Stimulated activated CD4-positive, alpha-beta T cell treated with anti-CD3 and anti-CD28 coated beads, Interleukin-4, amount 100 ng/mL, for 1 hour (primary cell): ENCODE results near the gene UBE2J2.

Source experiments
- DNase-seq: peaks from one replicate; pipeline ENCODE4 v3.0.0-alpha.2; 2020

UBE2J2 gene

DNA sequence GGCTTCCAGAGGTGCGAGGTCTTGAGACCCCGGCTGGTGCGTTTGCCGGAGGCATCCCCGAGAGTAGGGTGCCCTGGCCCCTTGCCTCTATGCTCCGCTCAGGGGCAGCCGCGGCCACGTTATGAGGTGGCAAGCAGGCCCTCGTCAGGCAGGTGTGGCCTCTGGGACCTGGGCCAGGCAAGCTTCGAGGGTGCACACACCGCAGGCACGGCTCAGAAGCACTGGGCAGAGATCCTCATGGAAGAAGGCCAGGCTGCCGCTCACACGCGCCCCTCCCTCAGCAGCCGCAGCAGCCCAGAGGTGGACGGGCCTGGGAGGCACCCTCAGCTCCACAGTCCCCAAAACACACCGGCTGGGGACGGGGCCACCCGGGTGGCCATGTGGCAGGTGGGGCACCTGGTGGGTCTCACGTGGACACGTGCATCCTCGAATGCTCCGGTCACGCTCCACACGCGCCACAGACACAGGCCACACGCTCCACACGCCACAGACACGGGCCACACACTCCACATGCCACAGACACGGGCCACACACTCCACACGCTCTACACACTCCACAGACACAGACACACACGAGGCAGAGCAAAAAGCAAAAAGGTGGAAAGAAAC is 48.3 kb downstream of the UBE2J2 start:
- DNase-seq = no peak

DNA sequence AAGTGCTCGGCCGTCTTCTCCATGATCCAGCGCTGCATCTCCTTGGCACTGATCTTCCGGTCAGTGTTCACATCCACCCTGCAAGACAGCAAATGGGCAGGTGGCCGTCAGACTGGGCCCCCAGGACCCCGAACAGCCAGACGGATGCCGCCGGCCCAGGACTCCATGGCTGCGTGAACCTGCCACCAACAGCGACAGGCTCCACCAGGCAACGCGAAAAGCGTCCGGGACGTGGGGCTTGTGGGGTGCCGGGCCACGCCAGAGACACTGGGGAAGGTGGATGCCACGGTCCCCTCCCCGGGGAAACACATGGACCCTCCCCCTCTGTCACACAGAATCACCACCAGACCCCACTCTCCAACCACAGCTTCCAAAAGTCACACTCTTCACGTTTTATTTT is 49.8 kb downstream of the UBE2J2 start:
- no peak for DNase-seq

DNA sequence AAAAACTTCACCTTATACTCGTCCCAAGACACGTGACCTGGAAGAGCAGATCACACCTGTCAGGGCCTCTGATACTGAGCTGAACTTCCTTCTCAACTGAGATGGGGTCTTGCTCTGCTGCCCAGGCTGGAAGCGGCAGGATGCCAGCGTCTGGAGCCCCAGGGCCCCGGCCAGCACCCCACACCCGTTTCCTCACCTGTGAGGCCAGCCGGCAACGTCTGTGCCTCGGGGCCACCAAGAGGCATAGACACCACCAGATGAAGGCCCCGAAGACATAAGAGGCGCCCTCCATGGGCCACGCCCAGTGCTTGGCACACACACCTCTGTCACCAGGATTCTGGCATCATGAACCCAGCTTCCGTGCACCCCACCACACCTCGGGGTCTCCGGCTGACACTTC is 50.3 kb downstream of the UBE2J2 start:
- DNase-seq = no peak

DNA sequence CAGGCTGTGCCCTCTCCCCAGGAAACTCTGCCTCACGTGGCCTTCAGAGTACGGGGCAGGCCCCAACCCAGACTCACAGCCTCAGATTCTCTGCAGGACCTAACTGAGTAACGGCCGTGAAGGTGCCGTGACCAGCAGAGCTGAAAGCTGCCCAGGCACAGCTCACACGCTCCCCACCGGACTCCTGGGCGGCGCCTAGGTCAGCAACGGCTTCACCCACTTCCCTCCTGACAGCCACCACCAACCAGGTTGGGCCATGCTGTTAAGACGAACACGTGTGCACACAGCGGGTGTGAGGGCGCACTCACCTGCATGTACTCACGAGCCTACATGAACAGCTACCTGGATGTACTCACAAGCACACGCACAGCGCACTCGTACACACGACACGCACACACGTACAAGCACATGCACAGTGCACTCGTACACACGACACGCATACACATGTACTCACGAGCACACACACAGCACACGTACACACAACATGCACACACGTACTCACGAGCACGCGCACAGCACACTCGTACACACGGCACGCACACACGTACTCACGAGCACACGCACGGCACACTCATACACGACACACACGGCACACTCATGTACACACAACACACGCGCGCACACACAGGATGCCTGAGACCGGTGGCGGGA is 51.0 kb downstream of the UBE2J2 start:
- DNase-seq = no peak

DNA sequence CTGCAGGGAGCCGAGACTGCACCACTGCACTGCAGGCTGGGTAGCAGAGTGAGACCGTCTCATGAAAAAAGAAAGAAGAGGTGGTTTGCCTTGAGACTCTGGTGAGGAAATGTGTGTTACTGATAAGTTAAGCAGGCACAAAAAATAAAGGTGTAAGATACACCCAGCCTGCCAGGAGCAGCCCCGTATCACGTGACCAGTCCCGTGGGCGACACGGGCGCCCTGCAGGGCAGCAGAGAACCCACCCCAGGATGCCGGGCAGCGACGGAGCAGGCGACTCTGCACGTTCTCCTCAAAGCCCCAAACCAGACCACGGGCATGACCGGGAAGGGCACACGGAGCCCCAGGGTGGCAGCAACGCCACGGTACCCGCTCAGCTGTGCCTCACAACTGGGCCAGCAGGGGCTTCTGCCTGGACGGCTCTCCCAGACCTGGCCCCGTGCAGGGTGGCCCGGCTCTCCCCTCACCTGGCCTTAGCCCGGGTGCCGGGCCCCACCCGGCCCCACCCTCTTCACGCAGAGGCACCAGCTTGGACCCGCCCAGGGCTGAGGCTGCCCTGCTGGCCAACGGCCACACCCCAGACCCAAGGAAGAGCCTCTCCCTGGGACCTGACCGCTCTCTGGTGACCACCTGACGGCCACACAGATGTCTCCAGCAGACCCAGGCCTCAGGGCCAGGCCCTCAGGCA is 51.6 kb downstream of the UBE2J2 start:
- DNase-seq = no peak

DNA sequence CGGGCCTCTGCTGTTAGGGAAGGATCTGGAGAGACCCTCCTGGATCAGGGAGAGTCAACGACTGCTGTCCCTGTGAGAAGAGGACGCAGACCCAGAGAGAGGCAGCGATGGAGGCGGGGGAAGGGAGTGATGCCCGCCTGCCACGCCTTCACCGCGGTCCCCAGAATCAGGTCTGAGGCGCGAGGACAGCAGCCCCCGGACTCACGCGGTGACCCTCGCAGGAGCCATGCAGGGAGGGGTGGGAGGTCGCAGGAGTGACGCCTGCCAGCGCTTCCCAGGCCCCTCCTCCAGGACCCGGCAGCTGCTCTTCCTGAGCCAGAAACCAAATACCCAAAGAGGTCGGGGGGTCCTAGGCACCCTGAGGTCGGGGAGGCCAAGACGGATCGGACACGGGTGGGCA is 53.5 kb downstream of the UBE2J2 start:
- no peak for DNase-seq

DNA sequence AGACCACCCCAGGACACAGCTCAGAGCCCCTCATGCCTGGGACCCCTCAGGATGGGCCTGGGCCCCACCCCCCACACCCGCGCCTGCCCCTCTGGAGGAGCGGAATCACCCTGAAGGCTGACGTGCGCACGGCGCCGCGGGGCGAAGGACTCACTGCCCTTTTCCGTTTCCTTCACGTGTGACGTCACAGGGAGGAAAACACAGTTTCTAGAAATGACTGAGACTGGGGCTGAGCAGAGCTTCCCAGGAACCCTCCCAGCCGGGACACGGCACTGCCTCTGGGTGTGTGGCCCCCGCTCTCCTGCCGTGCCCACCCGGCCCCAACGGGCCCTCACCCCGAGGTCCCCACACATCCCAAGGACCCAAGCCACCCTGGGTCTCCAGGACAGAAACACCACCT is 54.3 kb downstream of the UBE2J2 start:
- DNase-seq = no peak

DNA sequence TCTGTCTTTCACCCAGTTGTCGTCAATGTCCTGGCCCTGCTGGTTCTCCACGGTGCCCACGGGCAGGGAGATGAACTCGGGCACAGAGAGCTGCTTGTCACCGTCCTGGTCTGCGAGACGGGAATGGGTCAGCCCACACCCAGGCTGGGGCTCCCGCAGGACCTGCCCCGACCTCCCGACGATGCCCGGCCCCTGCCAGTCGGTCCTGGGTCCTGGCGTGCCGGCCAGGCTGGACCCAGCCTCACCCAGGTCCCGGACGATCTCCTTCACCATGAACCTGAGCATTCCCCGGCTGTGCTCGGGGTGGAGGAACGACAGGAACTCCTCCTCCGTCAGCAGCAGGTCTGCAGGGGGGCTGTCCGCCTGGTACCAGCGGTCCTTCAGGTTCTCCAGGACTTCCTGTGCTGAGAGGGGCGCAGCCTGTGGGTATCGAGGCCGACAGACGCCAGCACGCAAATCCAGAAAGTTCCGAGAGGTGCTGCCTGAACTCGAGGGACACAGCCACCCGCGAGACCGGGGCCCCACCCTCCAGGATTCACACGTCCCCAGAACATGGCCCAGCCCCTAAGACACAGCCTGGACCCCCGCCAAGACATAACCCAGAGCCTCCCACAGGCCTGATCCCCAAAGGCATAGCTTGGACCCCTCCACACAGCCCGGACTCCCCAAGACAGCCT is 55.0 kb downstream of the UBE2J2 start:
- DNase-seq = no peak

DNA sequence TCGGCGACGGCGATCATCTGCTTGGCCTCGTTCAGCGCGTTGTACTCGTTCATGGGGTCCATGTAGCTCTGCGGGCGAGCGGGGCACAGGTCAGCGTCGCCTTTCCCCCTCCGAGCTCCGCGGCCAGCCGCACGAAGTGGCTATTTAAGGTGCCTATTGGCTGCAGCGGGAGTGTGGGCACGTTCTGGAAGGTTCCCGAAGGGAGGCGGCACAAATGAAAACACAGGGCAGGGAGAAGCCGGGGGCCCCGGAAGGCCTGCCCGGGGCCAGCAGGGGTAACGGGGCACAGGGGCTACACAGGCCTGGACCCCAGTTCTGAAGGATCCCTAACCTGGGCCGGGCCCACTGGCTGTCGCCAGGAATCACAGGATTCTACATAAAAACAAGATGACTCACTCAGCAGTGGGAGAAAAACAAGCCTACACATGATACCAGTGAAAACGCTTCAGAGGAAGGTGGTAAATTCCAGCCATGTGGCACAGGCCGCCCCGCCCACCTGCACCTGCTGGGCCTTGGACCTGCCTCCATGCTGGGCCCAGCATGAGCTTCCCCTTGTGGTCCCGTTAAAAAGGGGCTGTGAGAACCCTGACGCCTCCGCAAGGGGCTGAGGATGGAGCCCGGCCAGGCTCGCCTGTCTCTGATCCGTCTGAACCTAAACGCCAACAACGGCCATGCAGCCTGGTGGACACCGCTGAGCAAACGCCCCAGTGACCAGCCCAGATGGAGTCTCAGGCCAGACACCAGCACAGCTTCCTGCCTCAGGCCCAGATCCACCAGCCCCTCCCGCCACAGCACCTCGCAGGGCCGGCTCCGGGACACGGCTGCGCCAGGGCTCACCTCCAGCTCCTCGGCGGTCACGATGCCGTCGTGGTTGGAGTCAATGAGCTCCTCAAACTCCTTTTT is 55.8 kb downstream of the UBE2J2 start:
- peak; percentile 72 for DNase-seq

DNA sequence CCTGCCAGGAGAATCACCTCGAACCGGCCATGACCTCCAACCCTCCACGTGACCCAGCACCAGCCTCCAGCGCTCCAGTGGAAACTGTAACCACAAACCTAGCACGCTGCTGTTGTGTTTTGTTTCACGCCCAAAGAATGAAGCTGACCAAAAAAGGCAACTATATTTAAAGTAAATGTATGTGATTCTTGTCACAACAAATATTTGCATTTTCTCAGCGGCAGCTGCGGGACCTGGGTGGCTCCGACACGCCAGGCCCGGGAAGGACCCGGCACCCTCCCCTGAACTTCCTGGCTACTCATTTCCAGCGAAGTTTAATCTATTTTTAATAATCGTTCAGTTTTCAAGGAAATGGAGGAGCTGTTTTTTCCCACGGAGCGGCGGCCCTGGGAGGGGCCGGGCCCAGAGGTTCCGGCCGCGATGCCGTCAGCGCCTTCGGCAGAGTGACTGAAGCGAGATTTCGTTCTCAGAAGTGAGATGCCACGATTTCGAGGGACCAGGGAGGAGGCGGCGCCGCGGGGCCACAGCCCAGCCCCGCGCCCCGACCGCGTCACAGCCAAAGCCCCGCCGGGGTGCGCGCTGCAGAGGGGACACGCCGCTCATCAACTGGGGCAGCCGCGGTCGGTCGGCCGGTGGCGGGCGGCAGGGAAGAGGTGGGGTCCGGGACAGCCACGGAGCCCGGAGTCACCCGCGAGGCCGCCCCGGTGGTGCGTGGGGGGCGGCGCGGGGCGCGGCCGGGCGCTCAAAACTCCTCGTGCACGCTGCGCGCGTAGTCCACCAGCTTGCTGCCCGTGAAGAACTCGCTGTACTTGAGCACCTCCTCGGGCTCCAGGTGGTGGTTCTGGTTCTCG is 56.7 kb downstream of the UBE2J2 start:
- no peak for DNase-seq

DNA sequence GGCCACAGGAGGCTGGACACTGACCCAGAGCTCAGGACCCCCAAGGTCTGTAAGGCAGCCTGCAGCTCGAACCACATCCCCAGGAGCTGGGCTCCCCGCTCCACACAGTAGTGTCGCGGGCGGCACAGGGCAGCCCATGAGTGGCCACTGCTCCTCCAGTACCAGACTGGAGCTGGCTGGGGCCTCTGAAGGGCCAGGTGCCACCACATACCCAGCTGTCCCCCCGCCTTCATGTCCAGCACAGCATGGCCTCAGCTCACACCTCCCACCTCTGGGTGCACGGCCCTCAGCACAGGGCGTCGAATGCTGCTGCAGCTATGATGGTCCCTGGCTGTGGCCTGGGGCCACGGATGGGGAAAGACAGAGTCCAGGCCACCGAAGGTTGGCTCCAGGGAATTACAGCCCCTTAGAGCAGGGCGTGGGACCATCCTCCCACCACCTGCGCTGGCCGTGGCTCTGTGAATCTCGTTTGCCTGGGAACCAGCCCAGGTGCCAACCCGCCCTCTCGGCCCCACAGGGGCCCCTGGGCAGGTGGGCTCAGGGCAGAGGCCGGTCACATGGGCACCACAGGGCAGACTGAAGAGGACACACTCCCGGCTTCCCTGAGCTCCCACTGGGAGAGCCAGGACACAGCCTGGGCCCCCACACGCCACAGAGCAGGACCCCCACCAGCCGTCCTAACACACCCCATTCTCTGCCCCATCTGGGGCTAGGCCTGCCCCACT is 57.6 kb downstream of the UBE2J2 start:
- DNase-seq = no peak

DNA sequence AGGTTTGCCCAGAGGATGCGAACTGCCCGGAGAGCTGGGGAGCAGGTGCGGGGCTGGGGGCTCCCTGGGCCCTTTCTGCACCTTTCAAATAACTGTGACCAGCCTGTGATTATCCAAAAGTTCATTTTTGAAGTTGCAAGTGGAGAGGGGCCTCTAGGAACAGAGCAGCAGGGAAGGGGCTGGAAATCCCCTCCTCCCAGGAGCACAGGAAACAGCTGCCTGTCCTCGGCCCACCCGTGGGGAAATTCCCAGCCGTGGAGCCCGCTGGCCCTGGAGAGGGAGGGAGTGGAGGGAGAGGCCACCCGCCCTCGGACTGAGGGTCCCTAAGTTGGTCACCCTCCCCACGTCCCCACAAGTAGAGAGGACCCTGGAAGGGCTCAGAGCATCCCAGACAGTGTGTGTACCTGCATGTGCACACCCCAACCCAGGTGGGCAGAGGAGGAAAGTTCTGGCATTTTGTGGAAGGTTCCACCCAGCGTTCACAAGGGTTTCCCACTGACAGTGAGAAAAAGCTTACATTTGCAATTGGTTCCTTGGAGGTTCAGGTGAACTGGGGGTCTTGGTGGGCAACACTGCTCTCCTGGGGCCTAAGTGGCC is 58.5 kb downstream of the UBE2J2 start:
- DNase-seq = peak; percentile 34

DNA sequence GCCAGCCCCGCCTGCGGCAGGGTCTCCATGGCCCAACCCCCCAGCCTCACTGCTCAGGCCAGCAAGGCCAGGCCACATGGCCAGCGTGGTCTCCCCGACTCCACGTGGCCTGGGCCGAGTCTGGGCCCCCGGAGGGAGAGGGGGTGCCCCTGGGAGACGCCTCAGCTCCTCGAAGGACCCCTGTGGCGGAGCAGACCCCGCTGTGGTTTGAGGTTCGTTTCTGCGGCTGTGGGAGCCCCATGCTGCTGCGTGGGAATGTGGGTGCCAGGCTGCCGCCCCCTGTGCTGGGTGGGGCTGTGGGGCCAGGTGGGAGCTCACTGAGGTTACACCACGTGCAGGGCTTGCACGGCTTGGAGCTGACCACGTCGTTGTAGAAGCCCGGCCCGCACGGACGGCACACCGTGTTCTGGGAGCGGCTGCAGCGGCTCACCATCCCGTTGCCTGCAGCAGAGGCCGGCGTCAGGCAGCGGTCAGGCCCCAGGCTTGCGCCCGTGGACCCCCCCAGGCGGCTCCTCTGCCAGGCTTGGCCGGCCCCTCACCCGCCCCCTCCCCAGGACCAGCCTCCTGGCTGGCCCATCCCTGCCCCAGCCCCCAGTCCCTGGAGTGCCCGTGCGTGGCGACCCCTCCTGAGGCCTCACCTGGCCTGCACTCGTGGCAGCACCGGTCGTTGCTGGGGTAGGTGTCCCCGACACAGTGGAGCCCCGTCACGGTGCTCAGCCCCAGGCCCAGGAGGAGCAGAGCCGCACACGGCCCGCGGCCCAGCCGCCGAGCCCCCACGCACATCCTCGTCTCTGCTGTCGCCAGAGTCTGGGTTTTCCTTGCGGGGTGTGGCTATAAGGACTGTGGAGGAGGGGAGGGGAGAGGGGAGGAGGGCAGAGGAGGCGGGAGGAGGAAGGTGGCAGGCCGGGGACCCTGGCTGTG is 60.0 kb downstream of the UBE2J2 start, which contains the start of gene TNFRSF4:
Gene TNFRSF4, minus strand, starts transcription at position 809 of the 921 bp plus-strand sequence. Its CDS starts 26 bp downstream, at position 783.
- DNase-seq = peak; percentile 69

DNA sequence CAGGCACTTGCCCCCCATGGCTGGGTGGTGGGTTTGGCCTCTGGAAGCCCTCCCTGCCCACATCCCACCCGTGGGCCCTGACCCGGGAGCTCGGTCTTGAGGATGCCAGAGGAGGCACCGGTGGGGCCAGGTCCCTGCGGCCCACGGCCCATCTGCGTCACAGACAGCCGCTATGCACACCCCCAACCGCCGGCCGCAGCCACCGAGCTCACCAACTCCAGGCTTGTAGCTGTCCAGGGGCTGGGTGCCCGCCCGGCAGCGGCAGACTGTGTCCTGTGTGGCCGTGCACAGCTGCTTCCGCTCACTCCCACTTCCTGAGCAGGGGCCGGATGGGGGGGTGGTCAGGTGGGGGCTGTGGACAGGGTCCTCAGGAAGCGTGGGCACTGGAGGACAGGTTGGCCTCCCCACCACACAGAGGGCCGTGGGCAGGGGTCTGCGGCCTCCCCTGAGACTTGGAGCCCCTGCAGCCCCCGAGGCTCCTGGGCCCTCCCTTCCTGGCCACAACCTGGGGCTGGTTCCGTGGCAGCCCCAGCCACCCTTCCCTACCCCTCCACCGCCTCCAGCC is 60.8 kb downstream of the UBE2J2 start:
- DNase-seq = peak; percentile 51

DNA sequence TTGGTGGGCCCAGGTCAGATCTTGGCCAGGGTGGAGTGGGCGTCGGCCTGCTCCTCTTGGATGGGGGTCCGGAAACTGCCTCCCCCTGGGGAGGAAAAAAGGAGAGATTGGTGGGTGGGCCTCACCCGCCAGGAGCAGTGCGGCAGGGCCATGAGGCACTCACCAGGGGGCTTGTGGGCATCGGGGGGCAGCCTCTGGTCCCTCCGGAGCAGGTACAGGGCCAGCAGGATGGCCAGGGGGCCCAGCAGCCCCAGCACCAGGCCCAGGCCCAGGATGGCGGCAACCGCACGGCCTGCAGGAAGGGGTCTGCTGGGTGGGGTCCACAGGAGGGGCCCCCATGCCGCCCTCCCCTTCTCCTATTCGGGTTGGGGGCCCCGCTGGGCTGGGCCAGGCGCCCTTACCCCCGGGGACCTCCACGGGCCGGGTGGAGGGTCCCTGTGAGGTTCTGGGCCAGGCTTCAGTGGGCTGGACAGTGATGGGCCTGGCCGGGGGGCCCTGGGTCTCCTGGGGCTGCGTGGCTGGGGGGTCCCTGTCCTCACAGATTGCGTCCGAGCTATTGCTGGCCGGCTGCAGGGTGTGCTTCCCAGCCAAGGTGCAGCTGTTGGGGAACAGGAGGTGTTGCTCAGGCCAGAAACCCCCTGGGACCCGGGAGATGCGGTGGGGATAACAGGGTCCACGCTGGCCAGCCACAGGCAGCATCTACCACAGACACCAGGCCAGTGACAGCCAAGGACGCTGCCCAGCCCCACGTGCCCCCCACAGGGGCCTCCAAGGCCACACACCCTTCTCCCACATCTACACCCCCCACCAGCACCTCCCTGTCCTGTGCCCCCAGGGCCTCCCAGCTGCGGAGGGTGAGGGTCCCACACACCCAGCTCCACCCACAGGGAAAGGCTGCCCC is 61.9 kb downstream of the UBE2J2 start:
- no peak for DNase-seq

DNA sequence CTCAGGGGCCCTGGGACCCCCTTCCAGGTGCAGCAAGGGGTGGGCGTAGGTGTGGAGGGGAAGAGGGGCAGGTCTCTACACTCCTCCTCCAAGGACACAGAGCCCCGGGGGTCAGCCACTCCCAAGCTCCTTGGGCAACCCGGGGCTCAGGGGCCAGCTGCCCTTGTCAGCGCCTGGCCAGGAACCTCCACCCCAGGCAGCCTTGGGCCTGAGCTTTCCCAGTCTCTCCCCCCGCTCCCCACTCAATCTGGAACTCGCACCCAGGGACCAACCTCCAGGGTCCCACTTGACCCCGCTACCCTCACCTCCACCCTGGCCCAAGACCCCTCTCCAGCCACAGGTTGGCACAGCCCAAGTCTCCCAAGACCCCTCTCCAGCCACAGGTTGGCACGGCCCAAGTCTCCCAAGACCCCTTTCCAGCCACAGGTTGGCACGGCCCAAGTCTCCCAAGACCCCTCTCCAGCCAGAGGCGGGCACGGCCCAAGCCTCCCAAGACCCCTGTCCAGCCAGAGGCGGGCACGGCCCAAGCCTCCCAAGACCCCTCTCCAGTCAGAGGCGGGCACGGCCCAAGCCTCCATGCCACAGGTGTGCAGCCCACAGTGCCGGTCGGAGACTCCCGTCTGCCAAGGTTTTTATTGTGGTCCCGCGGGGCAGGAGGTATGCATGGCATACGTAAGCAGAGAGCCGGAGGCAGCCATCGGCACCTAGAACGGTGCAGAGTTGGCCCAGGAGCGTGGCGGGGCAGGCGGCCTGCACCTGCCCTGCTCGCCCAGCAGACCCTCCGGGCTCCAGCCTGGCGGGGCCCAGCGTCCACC is 62.7 kb downstream of the UBE2J2 start:
- DNase-seq = no peak
